K562 (cell line): ENCODE data around the gene TNIP1. TPM values are rescaled to one million over a fixed set of nuclear protein-coding genes. Genes with fewer than 3 reads are reported as not detected.
A peak's percentile ranks its signal among the peaks of the same experiment; 100 is the strongest.

Experiments
- DDX20 ChIP-seq: fragments of 450-650 bp; IDR thresholded peaks from 2 replicates; pipeline ENCODE4 v1.6.1; 2016; ENCODE audit warnings: missing genetic modification characterization, low read depth, mild to moderate bottlenecking, missing compliant biosample characterization, moderate library complexity
- NR1H2 ChIP-seq: sonication (generic); formaldehyde crosslinking; IDR thresholded peaks from 2 replicates; pipeline ENCODE4 v1.4.0; 2020; ENCODE audit warnings: mild to moderate bottlenecking, missing genetic modification reagents
- ZNF766 ChIP-seq: fragments of 200-800 bp; sonication (Bioruptor generic); conservative IDR thresholded peaks from 2 replicates; pipeline ENCODE4 v1.6.1; 2016; ENCODE audit warnings: missing genetic modification characterization, missing compliant biosample characterization
- ZSCAN29 ChIP-seq: fragments of 450-650 bp; IDR thresholded peaks from 2 replicates; pipeline ENCODE4 v1.6.1; 2017
- polyA plus RNA-seq, 8 experiments: library from polyadenylated mRNA; depleted of rRNA in 4 of 8; stranded (reverse) in 5 of 8; unstranded in 3 of 8; fragments of >200 nt; fragmentation: Nextera tagmentation in 2 of 8; fragmentation: Illumina TruSeq in 1 of 8; extraction: Ambion mirVana in 2 of 8; extraction: Trizol in 1 of 8; gene quantifications; 2 replicates each; pipeline versions ENCODE4 v1.2.1 to v1.2.3, GENCODE V29; 2011 to 2014; ENCODE audit warnings: inconsistent platforms in 1 of 8, missing spikeins in 1 of 8
- total RNA-seq, 7 experiments: library from RNA; depleted of rRNA in 6 of 7; stranded (reverse); fragments of >200 nt in 6 of 7; fragmentation: Illumina TruSeq in 2 of 7; extraction: Trizol in 2 of 7; gene quantifications; 2 replicates each; pipeline versions ENCODE4 v1.2.1 to v1.2.3, GENCODE V29; 2011 to 2021; ENCODE audit warnings: low replicate concordance in 1 of 7
- TF ChIP-seq, protein P1 (sequence below): sonication (generic); formaldehyde crosslinking; IDR thresholded peaks from 2 replicates; pipeline ENCODE4 v1.8.0; 2023; ENCODE audit warnings: mild to moderate bottlenecking, missing genetic modification reagents
- TF ChIP-seq, protein P2 (sequence below): fragments of 250-450 bp; sonication (Bioruptor Pico); IDR thresholded peaks from 2 replicates; pipeline ENCODE4 v1.4.0; 2020; ENCODE audit warnings: mild to moderate bottlenecking, moderate library complexity, borderline replicate concordance
- TF ChIP-seq, protein P3 (sequence below): fragments of 250-450 bp; sonication (Bioruptor Pico); IDR thresholded peaks from 2 replicates; pipeline ENCODE4 v1.5.0; 2020; ENCODE audit warnings: mild to moderate bottlenecking, borderline replicate concordance
- TF ChIP-seq, protein P4 (sequence below): sonication (generic); formaldehyde crosslinking; IDR thresholded peaks from 2 replicates; pipeline ENCODE4 v1.8.0; 2022; ENCODE audit warnings: mild to moderate bottlenecking, missing genetic modification reagents
- TF ChIP-seq, protein P5 (sequence below): sonication (generic); IDR thresholded peaks from 2 replicates; pipeline ENCODE4 v1.6.1; 2016
- TF ChIP-seq, protein P6 (sequence below): sonication (generic); formaldehyde crosslinking; IDR thresholded peaks from 2 replicates; pipeline ENCODE4 v1.8.1; 2023; ENCODE audit warnings: mild to moderate bottlenecking, missing genetic modification reagents

The TNIP1 gene
- total and polyA plus RNA-seq, 9 of the 15 experiments (the other 6 are each of a cell fraction or from before 2014, with no cell fraction given), result 0.46 to 41.0 (median 24.6) TPM

DNA sequence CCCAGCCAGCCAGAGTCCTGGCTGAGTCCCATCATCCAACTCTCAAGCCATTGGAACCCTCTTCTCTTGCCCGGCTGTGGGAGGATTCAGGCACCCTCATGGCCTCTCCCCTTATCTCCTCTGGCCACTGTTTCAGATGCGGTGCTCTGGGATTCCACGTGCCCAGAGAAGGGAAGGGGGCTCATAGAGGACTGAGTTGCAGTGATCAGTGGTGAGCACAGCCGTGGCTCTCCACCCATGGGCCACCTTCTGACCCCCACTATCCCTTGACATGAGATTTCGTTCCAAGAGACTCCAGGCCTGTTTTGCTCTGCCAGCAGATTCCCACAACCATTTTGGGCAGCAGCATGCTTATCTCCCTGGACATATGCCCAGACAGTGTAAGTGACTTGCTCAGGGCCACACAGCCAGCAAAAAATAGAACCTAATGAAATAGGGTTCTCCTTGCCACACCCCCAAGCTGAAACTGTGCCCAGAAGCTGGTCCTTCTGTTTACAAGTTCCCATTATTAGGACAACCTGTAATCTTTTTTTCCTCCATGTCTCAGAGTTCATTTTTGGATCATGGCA is 57.7 kb downstream of the TNIP1 start (continued):
- TF ChIP-seq, protein P1, sequence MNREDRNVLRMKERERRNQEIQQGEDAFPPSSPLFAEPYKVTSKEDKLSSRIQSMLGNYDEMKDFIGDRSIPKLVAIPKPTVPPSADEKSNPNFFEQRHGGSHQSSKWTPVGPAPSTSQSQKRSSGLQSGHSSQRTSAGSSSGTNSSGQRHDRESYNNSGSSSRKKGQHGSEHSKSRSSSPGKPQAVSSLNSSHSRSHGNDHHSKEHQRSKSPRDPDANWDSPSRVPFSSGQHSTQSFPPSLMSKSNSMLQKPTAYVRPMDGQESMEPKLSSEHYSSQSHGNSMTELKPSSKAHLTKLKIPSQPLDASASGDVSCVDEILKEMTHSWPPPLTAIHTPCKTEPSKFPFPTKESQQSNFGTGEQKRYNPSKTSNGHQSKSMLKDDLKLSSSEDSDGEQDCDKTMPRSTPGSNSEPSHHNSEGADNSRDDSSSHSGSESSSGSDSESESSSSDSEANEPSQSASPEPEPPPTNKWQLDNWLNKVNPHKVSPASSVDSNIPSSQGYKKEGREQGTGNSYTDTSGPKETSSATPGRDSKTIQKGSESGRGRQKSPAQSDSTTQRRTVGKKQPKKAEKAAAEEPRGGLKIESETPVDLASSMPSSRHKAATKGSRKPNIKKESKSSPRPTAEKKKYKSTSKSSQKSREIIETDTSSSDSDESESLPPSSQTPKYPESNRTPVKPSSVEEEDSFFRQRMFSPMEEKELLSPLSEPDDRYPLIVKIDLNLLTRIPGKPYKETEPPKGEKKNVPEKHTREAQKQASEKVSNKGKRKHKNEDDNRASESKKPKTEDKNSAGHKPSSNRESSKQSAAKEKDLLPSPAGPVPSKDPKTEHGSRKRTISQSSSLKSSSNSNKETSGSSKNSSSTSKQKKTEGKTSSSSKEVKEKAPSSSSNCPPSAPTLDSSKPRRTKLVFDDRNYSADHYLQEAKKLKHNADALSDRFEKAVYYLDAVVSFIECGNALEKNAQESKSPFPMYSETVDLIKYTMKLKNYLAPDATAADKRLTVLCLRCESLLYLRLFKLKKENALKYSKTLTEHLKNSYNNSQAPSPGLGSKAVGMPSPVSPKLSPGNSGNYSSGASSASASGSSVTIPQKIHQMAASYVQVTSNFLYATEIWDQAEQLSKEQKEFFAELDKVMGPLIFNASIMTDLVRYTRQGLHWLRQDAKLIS, result no peak
- no peak for TF ChIP-seq NR1H2 (CRISPR knock-in tag)
- TF ChIP-seq, protein P2, sequence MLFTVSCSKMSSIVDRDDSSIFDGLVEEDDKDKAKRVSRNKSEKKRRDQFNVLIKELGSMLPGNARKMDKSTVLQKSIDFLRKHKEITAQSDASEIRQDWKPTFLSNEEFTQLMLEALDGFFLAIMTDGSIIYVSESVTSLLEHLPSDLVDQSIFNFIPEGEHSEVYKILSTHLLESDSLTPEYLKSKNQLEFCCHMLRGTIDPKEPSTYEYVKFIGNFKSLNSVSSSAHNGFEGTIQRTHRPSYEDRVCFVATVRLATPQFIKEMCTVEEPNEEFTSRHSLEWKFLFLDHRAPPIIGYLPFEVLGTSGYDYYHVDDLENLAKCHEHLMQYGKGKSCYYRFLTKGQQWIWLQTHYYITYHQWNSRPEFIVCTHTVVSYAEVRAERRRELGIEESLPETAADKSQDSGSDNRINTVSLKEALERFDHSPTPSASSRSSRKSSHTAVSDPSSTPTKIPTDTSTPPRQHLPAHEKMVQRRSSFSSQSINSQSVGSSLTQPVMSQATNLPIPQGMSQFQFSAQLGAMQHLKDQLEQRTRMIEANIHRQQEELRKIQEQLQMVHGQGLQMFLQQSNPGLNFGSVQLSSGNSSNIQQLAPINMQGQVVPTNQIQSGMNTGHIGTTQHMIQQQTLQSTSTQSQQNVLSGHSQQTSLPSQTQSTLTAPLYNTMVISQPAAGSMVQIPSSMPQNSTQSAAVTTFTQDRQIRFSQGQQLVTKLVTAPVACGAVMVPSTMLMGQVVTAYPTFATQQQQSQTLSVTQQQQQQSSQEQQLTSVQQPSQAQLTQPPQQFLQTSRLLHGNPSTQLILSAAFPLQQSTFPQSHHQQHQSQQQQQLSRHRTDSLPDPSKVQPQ (CRISPR knock-in tag), result no peak
- TF ChIP-seq, protein P3, sequence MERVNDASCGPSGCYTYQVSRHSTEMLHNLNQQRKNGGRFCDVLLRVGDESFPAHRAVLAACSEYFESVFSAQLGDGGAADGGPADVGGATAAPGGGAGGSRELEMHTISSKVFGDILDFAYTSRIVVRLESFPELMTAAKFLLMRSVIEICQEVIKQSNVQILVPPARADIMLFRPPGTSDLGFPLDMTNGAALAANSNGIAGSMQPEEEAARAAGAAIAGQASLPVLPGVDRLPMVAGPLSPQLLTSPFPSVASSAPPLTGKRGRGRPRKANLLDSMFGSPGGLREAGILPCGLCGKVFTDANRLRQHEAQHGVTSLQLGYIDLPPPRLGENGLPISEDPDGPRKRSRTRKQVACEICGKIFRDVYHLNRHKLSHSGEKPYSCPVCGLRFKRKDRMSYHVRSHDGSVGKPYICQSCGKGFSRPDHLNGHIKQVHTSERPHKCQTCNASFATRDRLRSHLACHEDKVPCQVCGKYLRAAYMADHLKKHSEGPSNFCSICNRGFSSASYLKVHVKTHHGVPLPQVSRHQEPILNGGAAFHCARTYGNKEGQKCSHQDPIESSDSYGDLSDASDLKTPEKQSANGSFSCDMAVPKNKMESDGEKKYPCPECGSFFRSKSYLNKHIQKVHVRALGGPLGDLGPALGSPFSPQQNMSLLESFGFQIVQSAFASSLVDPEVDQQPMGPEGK (CRISPR knock-in tag), result no peak
- TF ChIP-seq, protein P4, sequence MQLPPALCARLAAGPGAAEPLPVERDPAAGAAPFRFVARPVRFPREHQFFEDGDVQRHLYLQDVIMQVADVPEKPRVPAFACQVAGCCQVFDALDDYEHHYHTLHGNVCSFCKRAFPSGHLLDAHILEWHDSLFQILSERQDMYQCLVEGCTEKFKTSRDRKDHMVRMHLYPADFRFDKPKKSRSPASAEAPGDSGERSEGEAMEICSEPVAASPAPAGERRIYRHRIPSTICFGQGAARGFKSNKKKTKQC (CRISPR knock-in tag), result 0 out of 2 replicates have a peak, but pooled peaks have one; percentile 45
- no peak for TF ChIP-seq ZSCAN29
- no peak for TF ChIP-seq DDX20 (tag)
- TF ChIP-seq, protein P5, sequence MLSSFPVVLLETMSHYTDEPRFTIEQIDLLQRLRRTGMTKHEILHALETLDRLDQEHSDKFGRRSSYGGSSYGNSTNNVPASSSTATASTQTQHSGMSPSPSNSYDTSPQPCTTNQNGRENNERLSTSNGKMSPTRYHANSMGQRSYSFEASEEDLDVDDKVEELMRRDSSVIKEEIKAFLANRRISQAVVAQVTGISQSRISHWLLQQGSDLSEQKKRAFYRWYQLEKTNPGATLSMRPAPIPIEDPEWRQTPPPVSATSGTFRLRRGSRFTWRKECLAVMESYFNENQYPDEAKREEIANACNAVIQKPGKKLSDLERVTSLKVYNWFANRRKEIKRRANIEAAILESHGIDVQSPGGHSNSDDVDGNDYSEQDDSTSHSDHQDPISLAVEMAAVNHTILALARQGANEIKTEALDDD, result no peak
- TF ChIP-seq, protein P6, sequence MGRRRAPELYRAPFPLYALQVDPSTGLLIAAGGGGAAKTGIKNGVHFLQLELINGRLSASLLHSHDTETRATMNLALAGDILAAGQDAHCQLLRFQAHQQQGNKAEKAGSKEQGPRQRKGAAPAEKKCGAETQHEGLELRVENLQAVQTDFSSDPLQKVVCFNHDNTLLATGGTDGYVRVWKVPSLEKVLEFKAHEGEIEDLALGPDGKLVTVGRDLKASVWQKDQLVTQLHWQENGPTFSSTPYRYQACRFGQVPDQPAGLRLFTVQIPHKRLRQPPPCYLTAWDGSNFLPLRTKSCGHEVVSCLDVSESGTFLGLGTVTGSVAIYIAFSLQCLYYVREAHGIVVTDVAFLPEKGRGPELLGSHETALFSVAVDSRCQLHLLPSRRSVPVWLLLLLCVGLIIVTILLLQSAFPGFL (CRISPR knock-in tag), result no peak
- TF ChIP-seq ZNF766 (CRISPR knock-in tag), result no peak; the same call in 1 of the 2 replicates
